Mesendoderm (in vitro differentiated cells): Measurements from ENCODE around the gene CENPK.
"Not testable (repeated sequence)": the region's sequence is repeated elsewhere in the genome, so short reads cannot be mapped to it uniquely, and the experiment has no call there.

Experiments used
- DNase-seq: peaks from one replicate; pipeline ENCODE4 v3.0.0; 2013
- H2AK5ac ChIP-seq: 2 replicates; pipeline ENCODE4 v1.6.1; 2013; ENCODE audit warnings: low read length, inconsistent platforms
- H2BK120ac ChIP-seq: 2 replicates; pipeline ENCODE4 v1.6.1; 2013; ENCODE audit warnings: low read depth, mild to moderate bottlenecking, low read length, moderate library complexity, mixed read lengths
- H2BK15ac ChIP-seq: replicated peaks from 2 replicates; pipeline ENCODE4 v1.6.1; 2013; ENCODE audit warnings: low read depth, mild to moderate bottlenecking, moderate library complexity
- H2BK5ac ChIP-seq: 2 replicates; pipeline ENCODE4 v1.6.1; 2013; ENCODE audit warnings: low read length, inconsistent platforms
- H3K18ac ChIP-seq: 2 replicates; pipeline ENCODE4 v1.6.1; 2013; ENCODE audit warnings: mild to moderate bottlenecking, low read length, mixed read lengths
- H3K23ac ChIP-seq: one replicate; pipeline ENCODE4 v1.6.1; 2013; ENCODE audit warnings: low read length
- H3K27ac ChIP-seq: 2 replicates; pipeline ENCODE4 v1.5.1; 2013; ENCODE audit warnings: low read depth, mild to moderate bottlenecking, inconsistent platforms, low read length, moderate library complexity
- H3K27me3 ChIP-seq: 2 replicates; pipeline ENCODE4 v1.6.1; 2013; ENCODE audit warnings: low read length, control low read depth, mild to moderate bottlenecking, inconsistent platforms; ENCODE audit not compliant: insufficient read depth, poor library complexity
- H3K36me3 ChIP-seq: 2 replicates; pipeline ENCODE4 v1.6.1; 2013; ENCODE audit warnings: low read length, inconsistent platforms; ENCODE audit not compliant: control insufficient read depth, insufficient read depth
- H3K4ac ChIP-seq: one replicate; pipeline ENCODE4 v1.6.1; 2013; ENCODE audit warnings: low read depth, mild to moderate bottlenecking, low read length, moderate library complexity
- H3K4me1 ChIP-seq: 2 replicates; pipeline ENCODE4 v1.6.1; 2013; ENCODE audit warnings: low read depth, low read length, inconsistent platforms; ENCODE audit not compliant: control insufficient read depth
- H3K4me2 ChIP-seq: 2 replicates; pipeline ENCODE4 v1.6.1; 2013; ENCODE audit warnings: low read length
- H3K4me3 ChIP-seq: 2 replicates; pipeline ENCODE4 v1.5.1; 2013; ENCODE audit warnings: mild to moderate bottlenecking, low read length
- H3K56ac ChIP-seq: one replicate; pipeline ENCODE4 v1.6.1; 2013; ENCODE audit warnings: low read length
- H3K79me1 ChIP-seq: 2 replicates; pipeline ENCODE4 v1.6.1; 2013; ENCODE audit warnings: low read length, inconsistent platforms
- H3K79me2 ChIP-seq: 2 replicates; pipeline ENCODE4 v1.6.1; 2013; ENCODE audit warnings: mild to moderate bottlenecking, low read length; ENCODE audit not compliant: control insufficient read depth, insufficient read depth
- H3K9ac ChIP-seq: 2 replicates; pipeline ENCODE4 v1.6.1; 2013; ENCODE audit warnings: low read length, inconsistent platforms
- H4K5ac ChIP-seq: one replicate; pipeline ENCODE4 v1.6.1; 2013; ENCODE audit warnings: low read length
- H4K8ac ChIP-seq: one replicate; pipeline ENCODE4 v1.6.1; 2013; ENCODE audit warnings: low read depth, mild to moderate bottlenecking, control low read depth, low read length, moderate library complexity
- WGBS: extraction: QIAGEN DNeasy Blood & Tissue Kit; methylation state at CpG from one replicate; pipeline ENCODE4 v1.1.7; 2013; ENCODE audit warnings: low lambda C conversion rate, missing lambda C conversion rate; ENCODE audit not compliant: insufficient coverage; ENCODE audit errors: extremely low coverage; 5-methylcytosine and 5-hydroxymethylcytosine counted together

CENPK gene

DNA sequence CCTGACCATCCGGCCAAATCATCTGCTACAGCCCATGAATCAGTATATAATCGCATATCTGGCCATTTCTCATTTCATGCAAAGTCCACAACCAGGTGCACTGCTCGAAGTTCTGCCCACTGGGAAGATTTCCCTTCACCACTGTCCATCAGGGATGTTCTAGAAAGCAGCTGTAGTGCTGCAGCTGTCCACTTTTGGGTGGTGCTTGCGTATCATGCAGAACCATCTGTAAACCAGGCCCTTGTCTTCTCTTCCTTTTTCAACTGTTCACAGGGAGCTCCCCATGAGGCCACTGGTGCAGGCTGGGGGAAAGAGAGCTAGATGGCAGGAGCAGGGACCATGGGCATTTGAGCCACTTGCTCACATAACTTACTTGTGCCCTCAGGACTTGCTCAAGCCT, 73.8 kb downstream of the CENPK start:
- H2AK5ac ChIP-seq = no peak overlapping the region

DNA sequence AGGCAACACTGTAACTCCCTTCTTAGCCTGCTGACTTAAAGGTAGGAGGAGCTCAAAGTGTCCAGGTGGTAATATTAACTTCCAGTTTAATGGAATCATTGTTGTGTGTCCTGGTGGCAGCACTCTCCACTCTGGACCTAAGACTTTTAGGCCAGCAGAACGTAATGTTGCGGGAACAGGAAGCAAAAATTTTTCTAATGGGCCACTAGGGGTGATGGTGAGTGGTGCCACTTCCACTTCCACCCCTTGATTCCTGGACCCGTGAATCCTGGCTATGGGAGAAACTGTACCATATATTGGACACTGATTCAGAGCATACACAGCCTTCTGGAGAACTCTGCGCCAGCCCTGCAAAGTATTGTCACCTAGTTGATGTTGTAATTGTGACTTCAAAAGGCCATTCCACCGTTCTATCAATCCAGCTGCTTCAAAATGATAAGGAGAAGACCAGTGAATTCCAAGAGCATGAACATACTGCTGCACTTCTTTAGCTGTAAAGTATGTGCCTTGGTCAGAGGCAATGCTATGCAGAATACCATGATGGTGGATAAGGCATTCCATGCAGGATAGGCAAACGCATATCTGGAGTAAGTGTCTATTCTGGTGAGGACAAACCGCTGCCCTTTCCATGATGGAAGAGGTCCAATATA, 74.8 kb downstream of the CENPK start:
- H3K4ac ChIP-seq, H2BK5ac ChIP-seq, H3K27me3 ChIP-seq, H4K8ac ChIP-seq, H3K4me2 ChIP-seq, H2BK15ac ChIP-seq, H3K18ac ChIP-seq, H2AK5ac ChIP-seq, H2BK120ac ChIP-seq, H3K4me1 ChIP-seq, H3K23ac ChIP-seq, H3K4me3 ChIP-seq, H3K79me2 ChIP-seq, H3K9ac ChIP-seq, H3K27ac ChIP-seq, H3K56ac ChIP-seq, H3K36me3 ChIP-seq, H3K79me1 ChIP-seq, H4K5ac ChIP-seq, DNase-seq: not testable (repeated sequence)
- WGBS = no CpG with 5 or more reads among the region's 7 CpGs

More for the DNA sequence above, 73.8 kb downstream of the CENPK start:
- no peaks in the 10 kb centered on the region for H3K79me2 ChIP-seq
- no peak for DNase-seq
- H3K36me3 ChIP-seq = no peaks in the 10 kb centered on the region
- no peak overlapping the region for H3K9ac ChIP-seq
- no peak overlapping the region for H3K4ac ChIP-seq
- H3K27me3 ChIP-seq = no peaks in the 10 kb centered on the region
- H3K4me2 ChIP-seq = no peak overlapping the region
- H3K27ac ChIP-seq = no peak overlapping the region
- no peaks in the 10 kb centered on the region for H3K4me1 ChIP-seq
- no peak overlapping the region for H4K8ac ChIP-seq
- no peak overlapping the region for H2BK15ac ChIP-seq
- no peak overlapping the region for H3K18ac ChIP-seq
- H3K4me3 ChIP-seq = no peak overlapping the region
- no peak overlapping the region for H3K23ac ChIP-seq
- H3K56ac ChIP-seq = no peak overlapping the region
- H2BK120ac ChIP-seq = no peak overlapping the region
- no peak overlapping the region for H2BK5ac ChIP-seq
- H4K5ac ChIP-seq = no peak overlapping the region
- H3K79me1 ChIP-seq = no peaks in the 10 kb centered on the region
- WGBS = no CpG with 5 or more reads among the region's 4 CpGs

DNA sequence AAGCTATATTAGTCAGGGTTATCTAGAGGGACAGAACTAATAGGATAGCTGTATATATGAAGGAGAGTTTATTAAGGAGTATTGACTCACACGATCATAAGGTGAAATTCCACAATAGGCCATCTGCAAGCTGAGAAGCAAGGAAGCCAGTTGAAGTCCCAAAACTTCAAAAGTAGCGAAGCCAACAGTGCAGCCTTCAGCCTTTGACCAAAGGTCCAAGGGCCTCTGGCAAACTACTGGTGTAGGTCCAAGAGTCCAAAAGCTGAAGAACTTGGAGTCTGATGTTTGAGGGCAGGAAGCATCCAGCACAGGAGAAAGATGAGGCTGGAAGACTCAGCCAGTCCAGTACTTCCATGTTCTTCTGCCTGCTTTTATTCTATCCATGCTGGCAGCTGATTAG, 76.2 kb downstream of the CENPK start:
- H3K36me3 ChIP-seq, H3K4ac ChIP-seq, H2AK5ac ChIP-seq, H2BK5ac ChIP-seq, H2BK120ac ChIP-seq, H2BK15ac ChIP-seq, H3K9ac ChIP-seq, H3K79me1 ChIP-seq, DNase-seq, H3K56ac ChIP-seq, H3K4me3 ChIP-seq, H3K4me1 ChIP-seq, H4K8ac ChIP-seq, H3K4me2 ChIP-seq, H3K79me2 ChIP-seq, H3K23ac ChIP-seq, H3K18ac ChIP-seq, H4K5ac ChIP-seq, H3K27me3 ChIP-seq, H3K27ac ChIP-seq: not testable (repeated sequence)
- WGBS = no CpG with 5 or more reads among the region's 2 CpGs

DNA sequence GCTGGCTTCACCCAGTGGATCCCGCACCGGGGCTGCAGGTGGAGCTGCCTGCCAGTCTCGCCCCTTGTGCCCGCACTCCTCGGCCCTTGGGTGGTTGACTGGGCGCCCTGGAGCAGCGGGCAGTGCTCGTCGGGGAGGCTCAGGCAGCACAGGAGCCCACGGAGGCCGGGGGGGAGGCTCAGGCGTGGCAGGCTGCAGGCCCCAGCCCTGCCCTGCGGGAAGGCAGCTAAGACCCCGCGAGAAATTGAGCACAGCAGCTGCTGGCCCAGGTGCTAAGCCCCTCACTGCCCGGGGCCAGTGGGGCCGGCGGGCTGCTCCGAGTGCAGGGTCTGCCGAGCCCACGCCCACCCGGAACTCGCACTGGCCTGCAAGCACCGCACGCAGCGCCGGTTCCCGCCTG, 77.6 kb downstream of the CENPK start:
- no peak overlapping the region for H3K27ac ChIP-seq
- H3K9ac ChIP-seq = no peak overlapping the region
- H2BK15ac ChIP-seq = no peak overlapping the region
- WGBS = no CpG with 5 or more reads among the region's 28 CpGs
- no peak overlapping the region for H3K18ac ChIP-seq
- H3K4me3 ChIP-seq = no peak overlapping the region
- H2AK5ac ChIP-seq = no peak overlapping the region
- no peak overlapping the region for H2BK120ac ChIP-seq
- H3K4me1 ChIP-seq = peaks cover 5% of the 10 kb centered on the region
- no peaks in the 10 kb centered on the region for H3K79me1 ChIP-seq
- no peaks in the 10 kb centered on the region for H3K27me3 ChIP-seq
- H3K4me2 ChIP-seq = no peak overlapping the region
- H4K5ac ChIP-seq = no peak overlapping the region
- no peaks in the 10 kb centered on the region for H3K79me2 ChIP-seq
- H3K36me3 ChIP-seq = no peaks in the 10 kb centered on the region
- H3K4ac ChIP-seq = no peak overlapping the region
- no peak overlapping the region for H3K56ac ChIP-seq
- DNase-seq = no peak
- no peak overlapping the region for H2BK5ac ChIP-seq
- no peak overlapping the region for H4K8ac ChIP-seq
- no peak overlapping the region for H3K23ac ChIP-seq

DNA sequence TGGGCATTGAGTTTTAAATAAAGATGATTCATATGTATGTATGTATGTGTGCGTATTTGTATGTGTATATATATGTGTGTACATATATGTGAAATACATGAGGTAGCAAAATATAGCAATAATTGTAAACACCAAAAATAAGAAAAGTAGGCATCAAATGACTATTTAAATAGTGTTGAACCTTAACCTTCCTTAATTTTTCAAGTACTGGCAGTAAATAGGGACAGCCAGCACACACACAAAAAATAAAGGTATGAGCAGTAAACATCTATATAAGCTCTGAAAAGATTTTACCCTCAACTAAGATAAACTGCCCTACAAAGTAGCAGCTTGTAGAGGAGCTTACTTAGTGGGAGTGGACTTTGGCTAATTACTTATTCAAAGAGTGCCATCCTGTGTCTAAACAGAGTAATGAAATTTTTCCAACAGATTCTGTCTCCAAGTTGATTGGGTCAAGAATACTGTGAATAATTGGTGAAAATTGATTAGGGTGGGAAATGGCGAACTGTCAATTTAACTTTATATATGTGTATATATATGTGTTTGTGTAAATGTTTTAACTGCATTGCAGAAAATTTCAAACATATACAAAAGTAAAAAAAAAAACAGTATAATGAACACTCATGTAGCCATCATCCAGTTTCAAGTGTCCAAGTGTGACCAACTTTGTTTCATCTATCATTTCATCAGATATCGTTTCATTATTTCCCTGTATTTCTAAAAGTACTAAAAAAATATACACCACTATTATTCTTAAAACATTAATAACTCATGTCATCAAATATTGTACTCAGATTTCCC, 79.2 kb downstream of the CENPK start:
- Histone ChIP-seq H2AK5ac (no peak overlapping the region), H4K5ac (no peak overlapping the region), H3K9ac (no peak overlapping the region), H3K4me1 (peaks cover 5% of the 10 kb centered on the region), H3K36me3 (no peaks in the 10 kb centered on the region), H3K27ac (no peak overlapping the region), H3K4me3 (no peak overlapping the region), H3K79me1 (no peaks in the 10 kb centered on the region), H2BK120ac (no peak overlapping the region), H3K4me2 (no peak overlapping the region), H3K56ac (no peak overlapping the region), H4K8ac (no peak overlapping the region), H2BK5ac (no peak overlapping the region), H3K4ac (no peak overlapping the region), H3K23ac (no peak overlapping the region), H3K18ac (no peak overlapping the region), H3K79me2 (no peaks in the 10 kb centered on the region), H3K27me3 (no peaks in the 10 kb centered on the region), H2BK15ac (no peak overlapping the region)
- 100% methylated on average over 1 of the region's 3 CpGs for WGBS
- peak; percentile 79 for DNase-seq
